Sigmoid colon (tissue), 7 donors: Measurements from ENCODE around the gene COMMD3. TPM values are rescaled to one million over a fixed set of nuclear protein-coding genes. Genes with fewer than 3 reads are reported as not detected.
"Not testable (repeated sequence)": the region's sequence is repeated elsewhere in the genome, so short reads cannot be mapped to it uniquely, and the experiment has no call there.

Experiments
- DNase-seq: peaks from one replicate; pipeline ENCODE4 v3.0.0-alpha.2; 2019
- H3K27ac ChIP-seq, 4 donors: fragments of 200-600 bp; sonication (generic); one replicate each; pipeline ENCODE4 v1.5.1; 2016 to 2019; ENCODE audit warnings: mild to moderate bottlenecking in 1 of 4
- H3K27me3 ChIP-seq, 3 donors: fragments of 200-600 bp; sonication (generic); one replicate each; pipeline ENCODE4 v1.5.1; 2019; ENCODE audit warnings: mild to moderate bottlenecking in 1 of 3
- H3K36me3 ChIP-seq, 4 donors: fragments of 200-600 bp; sonication (generic); one replicate each; pipeline ENCODE4 v1.5.1; 2016 to 2019
- H3K4me1 ChIP-seq, 4 donors: fragments of 200-600 bp; sonication (generic); one replicate each; pipeline ENCODE4 v1.5.1; 2017 to 2019
- H3K4me3 ChIP-seq, 4 donors: fragments of 200-600 bp; sonication (generic); one replicate each; pipeline ENCODE4 v1.5.1; 2017 to 2019; ENCODE audit warnings: mild to moderate bottlenecking in 2 of 4, moderate library complexity in 1 of 4
- H3K9me3 ChIP-seq, 4 donors: fragments of 200-600 bp in 3 of 4; sonication (generic) in 3 of 4; one replicate each; pipeline versions ENCODE4 v1.5.1 to v1.6.1; 2013 to 2019
- EP300 ChIP-seq, 4 donors: sonication (generic); formaldehyde crosslinking; IDR thresholded peaks; one replicate each; pipeline ENCODE4 v1.6.1; 2017; ENCODE audit warnings: antibody characterized with exemption in 4 of 4
- POLR2A ChIP-seq, 2 donors: fragments of 450-650 bp; IDR thresholded peaks; one replicate each; pipeline ENCODE4 v1.6.1; 2016; ENCODE audit warnings: antibody characterized with exemption in 2 of 2, mild to moderate bottlenecking in 2 of 2, moderate library complexity in 2 of 2
- POLR2AphosphoS5 ChIP-seq, 4 donors: sonication (generic); formaldehyde crosslinking; IDR thresholded peaks; one replicate each; pipeline ENCODE4 v1.6.1; 2017; ENCODE audit warnings: antibody characterized with exemption in 4 of 4
- WGBS, 2 donors: extraction: QIAGEN DNeasy Blood & Tissue Kit; methylation state at CpG; one replicate each; pipeline ENCODE4 v1.1.7; 2013; 5-methylcytosine and 5-hydroxymethylcytosine counted together
- intact Hi-C: fragments of 100-400 bp; cut with DNase I; formaldehyde crosslinking; loops from one replicate; pipeline ENCODE4 v1.15.1; 2023
- polyA plus RNA-seq, 3 donors: library from polyadenylated mRNA; stranded (reverse); fragments of 200-250 nt; gene quantifications; one replicate each; pipeline ENCODE4 v1.2.3, GENCODE V29; 2013
- total RNA-seq, 4 donors: library from RNA; depleted of rRNA; stranded (reverse); fragments of >200 nt; gene quantifications; one replicate each; pipeline ENCODE4 v1.1.0, GENCODE V29; 2016
- TF ChIP-seq, protein P1 (sequence below), 4 experiments: fragments of 450-650 bp in 3 of 4; fragments of 200-600 bp in 1 of 4; IDR thresholded peaks; one replicate each; pipeline ENCODE4 v1.5.1; 2016 to 2019; ENCODE audit warnings: antibody characterized with exemption in 4 of 4, mild to moderate bottlenecking in 3 of 4, moderate library complexity in 2 of 4
- donor health status: healthy with polysubstance abuse.
- donor health status: Bipolar disorder and iron deficiency.
- donor health status: healthy.

COMMD3 gene
- total and polyA plus RNA-seq, 7 donors: 42.3 to 80.1 (median 57.8) TPM

DNA sequence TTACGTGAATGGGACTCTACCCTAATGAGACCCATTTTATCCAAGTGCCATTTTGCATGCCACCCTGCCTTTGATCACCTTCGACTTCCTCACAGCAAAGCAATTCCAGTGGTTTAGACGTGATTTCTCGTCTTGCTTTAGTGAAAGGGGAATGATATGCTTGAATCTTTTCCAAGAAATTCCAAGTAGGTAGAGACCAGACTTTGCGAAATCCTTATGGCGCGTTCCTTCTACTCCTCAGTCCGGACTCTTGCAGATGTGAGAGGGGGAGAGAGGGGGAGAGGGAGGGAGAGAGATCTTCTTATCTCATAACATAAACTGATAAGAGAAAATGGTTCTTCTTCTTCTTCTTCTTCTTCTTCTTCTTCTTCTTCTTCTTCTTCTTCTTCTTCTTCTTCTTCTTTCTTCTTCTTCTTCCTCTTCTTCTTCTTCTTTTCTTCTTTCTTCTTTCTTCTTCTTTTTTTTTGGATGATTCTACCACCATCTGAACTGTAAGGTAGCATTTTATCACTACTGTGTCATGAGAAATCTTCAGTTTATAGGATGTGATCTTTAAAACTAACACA is 30.0 kb downstream of the COMMD3 start:
- no peaks in the 10 kb centered on the region for H3K36me3 ChIP-seq
- H3K27me3 ChIP-seq: peaks cover 45 to 70% (median 46%) of the 10 kb centered on the region in 3 donors
- H3K4me1 ChIP-seq: peaks cover 0 to 17% (median 10%) of the 10 kb centered on the region in 4 donors
- 41 to 45% methylated on average over 8 of the region's 8 CpGs for WGBS, 2 donors
- no peak for DNase-seq
- H3K27ac ChIP-seq: no peak overlapping the region
- TF ChIP-seq POLR2A (IDR thresholded peaks at IDR 0.05): no peak
- TF ChIP-seq POLR2AphosphoS5 (IDR thresholded peaks at IDR 0.05): peak in 1 of 4 donors; percentile 7
- H3K4me3 ChIP-seq: no peak overlapping the region
- intact Hi-C loops: loop anchor here (10.0 kb wide), 2 partner anchors 209 to 639 kb away; no protein-coding TSS in a partner anchor
- H3K9me3 ChIP-seq: no peaks in the 10 kb centered on the region

DNA sequence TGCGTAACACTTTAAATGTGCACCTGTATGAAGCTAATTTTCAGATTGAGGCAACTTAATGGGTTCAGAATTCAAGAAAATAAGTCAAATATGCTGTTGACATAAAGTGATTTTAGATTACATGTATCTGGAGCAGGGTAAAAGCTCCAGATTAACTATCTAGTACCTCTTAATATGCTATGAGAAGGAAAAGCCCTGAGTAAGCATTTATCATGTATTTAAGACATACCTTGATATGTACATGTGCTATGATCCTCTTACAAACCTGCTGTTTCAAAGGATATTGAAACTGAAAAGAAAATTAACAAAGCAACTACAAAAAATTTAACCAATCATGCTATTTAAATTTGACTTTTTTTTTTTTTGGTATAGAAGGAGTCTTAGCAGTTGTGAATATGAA is 33.6 kb downstream of the COMMD3 start:
- intact Hi-C loops: loop anchor here (10.0 kb wide), 2 partner anchors 205 to 635 kb away; no protein-coding TSS in a partner anchor
- peaks cover 0 to 9% (median 5%) of the 10 kb centered on the region in 4 donors for H3K4me1 ChIP-seq
- no peaks in the 10 kb centered on the region for H3K36me3 ChIP-seq
- WGBS, 2 donors: 99% methylated on average over 1 of the region's 1 CpG
- H3K27ac ChIP-seq: no peak overlapping the region
- DNase-seq: no peak
- peaks cover 12 to 34% (median 14%) of the 10 kb centered on the region in 3 donors for H3K27me3 ChIP-seq
- no peaks in the 10 kb centered on the region for H3K9me3 ChIP-seq
- H3K4me3 ChIP-seq: no peak overlapping the region
- TF ChIP-seq POLR2AphosphoS5 (IDR thresholded peaks at IDR 0.05) (no peak), EP300 (IDR thresholded peaks at IDR 0.05) (no peak), POLR2A (IDR thresholded peaks at IDR 0.05) (no peak)
- TF ChIP-seq, protein P1, sequence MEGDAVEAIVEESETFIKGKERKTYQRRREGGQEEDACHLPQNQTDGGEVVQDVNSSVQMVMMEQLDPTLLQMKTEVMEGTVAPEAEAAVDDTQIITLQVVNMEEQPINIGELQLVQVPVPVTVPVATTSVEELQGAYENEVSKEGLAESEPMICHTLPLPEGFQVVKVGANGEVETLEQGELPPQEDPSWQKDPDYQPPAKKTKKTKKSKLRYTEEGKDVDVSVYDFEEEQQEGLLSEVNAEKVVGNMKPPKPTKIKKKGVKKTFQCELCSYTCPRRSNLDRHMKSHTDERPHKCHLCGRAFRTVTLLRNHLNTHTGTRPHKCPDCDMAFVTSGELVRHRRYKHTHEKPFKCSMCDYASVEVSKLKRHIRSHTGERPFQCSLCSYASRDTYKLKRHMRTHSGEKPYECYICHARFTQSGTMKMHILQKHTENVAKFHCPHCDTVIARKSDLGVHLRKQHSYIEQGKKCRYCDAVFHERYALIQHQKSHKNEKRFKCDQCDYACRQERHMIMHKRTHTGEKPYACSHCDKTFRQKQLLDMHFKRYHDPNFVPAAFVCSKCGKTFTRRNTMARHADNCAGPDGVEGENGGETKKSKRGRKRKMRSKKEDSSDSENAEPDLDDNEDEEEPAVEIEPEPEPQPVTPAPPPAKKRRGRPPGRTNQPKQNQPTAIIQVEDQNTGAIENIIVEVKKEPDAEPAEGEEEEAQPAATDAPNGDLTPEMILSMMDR (IDR thresholded peaks at IDR 0.05): no peak

DNA sequence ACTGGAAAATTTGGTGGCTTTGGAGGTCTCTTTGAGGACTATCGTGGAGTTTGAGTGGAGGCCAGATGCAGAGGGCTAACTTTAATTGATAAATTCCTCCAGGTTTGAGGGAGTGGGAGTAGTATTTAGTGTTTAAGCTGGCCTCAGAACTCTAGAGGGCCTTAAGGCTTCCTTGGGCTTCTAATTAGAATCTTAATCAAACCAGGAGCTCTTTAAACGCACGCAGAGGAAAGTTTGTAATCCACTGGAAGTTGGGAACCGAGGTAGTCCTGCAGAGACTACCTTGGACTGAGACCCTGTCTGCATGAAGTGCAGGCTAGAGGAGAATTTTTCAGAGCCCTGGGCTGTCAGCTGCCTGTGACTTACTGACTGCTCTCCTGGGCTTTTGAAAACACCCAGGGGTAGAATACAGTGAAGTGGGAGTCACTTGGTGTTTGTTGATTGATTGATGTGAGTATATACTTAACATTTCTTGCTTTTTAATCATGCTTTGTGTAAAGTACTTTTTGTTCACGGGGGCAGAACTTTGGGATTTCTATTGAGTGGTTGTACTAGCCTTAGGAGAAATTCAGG is 35.0 kb downstream of the COMMD3 start:
- WGBS, 2 donors: 94 to 95% methylated on average over 5 of the region's 5 CpGs
- intact Hi-C loops: no loop called here
- DNase-seq: no peak
- no peaks in the 10 kb centered on the region for H3K36me3 ChIP-seq
- no peak overlapping the region for H3K4me3 ChIP-seq
- H3K27ac ChIP-seq: no peak overlapping the region
- no peak for TF ChIP-seq POLR2AphosphoS5 (IDR thresholded peaks at IDR 0.05)
- H3K27me3 ChIP-seq: peaks cover 0 to 20% (median 0%) of the 10 kb centered on the region in 3 donors
- no peaks in the 10 kb centered on the region for H3K4me1 ChIP-seq
- H3K9me3 ChIP-seq: no peaks in the 10 kb centered on the region

DNA sequence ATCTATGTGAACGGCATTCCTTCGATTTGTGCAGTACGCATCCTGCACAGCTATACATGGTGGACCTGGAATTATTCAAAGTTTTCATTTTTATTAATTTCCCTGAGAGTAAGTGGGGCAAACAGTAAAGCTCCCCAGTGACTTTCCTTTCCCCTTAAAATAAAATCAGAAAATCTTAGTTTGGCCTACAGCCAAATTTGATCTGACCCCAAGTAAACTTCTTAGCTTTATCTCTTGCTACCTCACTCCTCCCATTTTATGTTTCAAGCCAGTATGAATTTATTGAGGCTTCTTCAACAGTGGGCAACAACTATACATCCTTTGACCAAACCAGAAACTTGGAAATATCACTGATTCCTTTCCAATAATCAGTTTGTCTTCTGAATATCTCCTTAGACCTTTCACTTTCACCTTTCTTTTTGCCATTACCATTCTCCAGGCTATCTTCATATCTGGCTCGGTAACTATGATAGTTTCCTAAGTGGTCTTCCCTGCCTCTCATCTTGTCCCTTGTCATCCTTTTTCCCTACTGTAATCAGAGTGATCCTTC is 40.2 kb downstream of the COMMD3 start:
- TF ChIP-seq POLR2AphosphoS5 (IDR thresholded peaks at IDR 0.05) (no peak), POLR2A (IDR thresholded peaks at IDR 0.05) (no peak), EP300 (IDR thresholded peaks at IDR 0.05) (no peak)
- TF ChIP-seq, protein P1 (IDR thresholded peaks at IDR 0.05): no peak
- no peak overlapping the region for H3K27ac ChIP-seq
- no peak overlapping the region for H3K4me3 ChIP-seq
- H3K9me3 ChIP-seq: no peaks in the 10 kb centered on the region
- H3K36me3 ChIP-seq: no peaks in the 10 kb centered on the region
- no peaks in the 10 kb centered on the region for H3K27me3 ChIP-seq
- 85 to 92% methylated on average over 4 of the region's 4 CpGs for WGBS, 2 donors
- no peaks in the 10 kb centered on the region for H3K4me1 ChIP-seq
- DNase-seq: no peak
- intact Hi-C loops: no loop called here

DNA sequence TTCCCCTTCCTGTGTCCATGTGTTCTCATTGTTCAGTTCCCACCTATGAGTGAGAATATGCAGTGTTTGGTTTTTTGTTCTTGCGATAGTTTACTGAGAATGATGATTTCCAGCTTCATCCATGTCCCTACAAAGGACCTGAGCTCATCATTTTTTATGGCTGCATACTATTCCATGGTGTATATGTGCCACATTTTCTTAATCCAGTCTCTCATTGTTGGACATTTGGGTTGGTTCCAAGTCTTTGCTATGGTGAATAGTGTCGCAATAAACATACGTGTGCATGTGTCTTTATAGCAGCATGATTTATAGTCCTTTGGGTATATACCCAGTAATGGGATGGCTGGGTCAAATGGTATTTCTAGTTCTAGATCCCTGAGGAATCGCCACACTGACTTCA is 41.6 kb downstream of the COMMD3 start:
- DNase-seq, H3K27ac ChIP-seq, H3K27me3 ChIP-seq, intact Hi-C loops, H3K4me1 ChIP-seq, H3K4me3 ChIP-seq, H3K9me3 ChIP-seq, H3K36me3 ChIP-seq: not testable (repeated sequence)
- 79 to 91% methylated on average over 3 of the region's 4 CpGs for WGBS, 2 donors

DNA sequence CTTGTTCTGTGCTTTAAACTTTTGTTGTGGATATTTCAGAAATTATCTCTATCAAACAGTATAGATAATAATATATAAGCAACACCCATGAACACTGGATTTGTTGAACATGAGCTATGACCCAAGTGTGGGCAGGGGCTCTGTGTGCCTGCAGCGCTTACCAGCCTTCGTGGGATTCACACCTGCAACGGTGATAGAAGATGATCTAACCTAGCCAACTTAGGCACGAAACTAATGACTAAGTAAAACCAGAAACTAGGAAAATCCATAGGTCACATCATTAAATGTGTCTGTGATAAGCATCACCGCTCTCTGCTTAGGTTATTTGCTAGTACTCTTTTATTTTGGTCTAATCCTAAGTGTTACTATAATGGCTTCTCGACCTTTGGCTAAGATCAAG is 47.1 kb downstream of the COMMD3 start:
- no peaks in the 10 kb centered on the region for H3K9me3 ChIP-seq
- H3K4me3 ChIP-seq: no peak overlapping the region
- 91 to 93% methylated on average over 6 of the region's 6 CpGs for WGBS, 2 donors
- no peak for DNase-seq
- intact Hi-C loops: loop anchor here (5.0 kb wide), 1 partner anchor 64 kb away; no protein-coding TSS in a partner anchor
- H3K4me1 ChIP-seq: no peaks in the 10 kb centered on the region
- H3K36me3 ChIP-seq: no peaks in the 10 kb centered on the region
- no peak overlapping the region for H3K27ac ChIP-seq
- TF ChIP-seq POLR2A (IDR thresholded peaks at IDR 0.05) (no peak), POLR2AphosphoS5 (IDR thresholded peaks at IDR 0.05) (no peak), EP300 (IDR thresholded peaks at IDR 0.05) (no peak)
- TF ChIP-seq, protein P1 (IDR thresholded peaks at IDR 0.05): no peak
- H3K27me3 ChIP-seq: peaks cover 0 to 4% (median 0%) of the 10 kb centered on the region in 3 donors
